ENCODE measurements around the gene SPRYD3.
A peak's percentile ranks its signal among the peaks of the same experiment; 100 is the strongest.

The SPRYD3 gene

DNA sequence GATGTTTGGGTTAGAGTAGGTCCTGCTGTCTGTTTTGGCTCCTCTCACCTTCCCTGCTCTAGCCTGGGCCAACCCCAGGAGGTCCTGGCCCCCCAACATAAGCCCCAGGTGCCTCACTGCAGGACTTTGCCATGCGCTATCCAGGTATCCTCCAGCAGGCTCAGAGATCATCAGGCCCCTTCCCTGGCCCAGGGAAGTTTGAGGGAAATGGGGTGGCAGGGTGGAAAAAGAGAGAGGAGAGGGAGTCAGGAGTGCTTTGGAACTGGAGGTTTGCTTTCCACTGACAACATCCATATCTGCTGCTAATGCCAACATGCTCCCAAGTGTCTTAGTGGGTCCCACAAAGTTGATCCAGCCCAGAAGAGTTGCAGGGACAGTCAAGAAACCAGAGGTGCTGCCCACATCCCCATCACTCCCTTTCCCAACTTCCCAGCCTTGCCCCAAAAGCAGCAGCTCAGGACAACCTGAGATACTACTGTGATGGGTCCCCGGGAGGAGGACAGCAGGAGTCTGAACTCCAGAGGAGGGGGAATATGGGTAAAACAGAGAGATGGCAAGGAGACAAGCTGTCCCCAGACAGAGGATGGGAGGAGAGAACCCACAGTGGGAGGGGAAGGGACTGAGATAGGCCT, 28.6 kb downstream of the SPRYD3 start:
- ATAC-seq = no peak
- no peak for TF ChIP-seq ARNTL (CRISPR knock-in tag; IDR thresholded peaks at IDR 0.05; ENCODE audit: borderline replicate concordance, low read depth)
- TF ChIP-seq OSR1 (CRISPR knock-in tag; IDR thresholded peaks at IDR 0.05) = no peak
- no peak for TF ChIP-seq ZNF70 (CRISPR knock-in tag; IDR thresholded peaks at IDR 0.05)
- no peak for TF ChIP-seq ISL1 (CRISPR knock-in tag; IDR thresholded peaks at IDR 0.05)
- no peak for TF ChIP-seq ZNF565 (CRISPR knock-in tag; conservative IDR thresholded peaks at IDR 0.05; ENCODE audit: low read depth)
- TF ChIP-seq TCF4 (CRISPR knock-in tag; IDR thresholded peaks at IDR 0.05; ENCODE audit: borderline replicate concordance) = no peak
- TF ChIP-seq, protein P1, sequence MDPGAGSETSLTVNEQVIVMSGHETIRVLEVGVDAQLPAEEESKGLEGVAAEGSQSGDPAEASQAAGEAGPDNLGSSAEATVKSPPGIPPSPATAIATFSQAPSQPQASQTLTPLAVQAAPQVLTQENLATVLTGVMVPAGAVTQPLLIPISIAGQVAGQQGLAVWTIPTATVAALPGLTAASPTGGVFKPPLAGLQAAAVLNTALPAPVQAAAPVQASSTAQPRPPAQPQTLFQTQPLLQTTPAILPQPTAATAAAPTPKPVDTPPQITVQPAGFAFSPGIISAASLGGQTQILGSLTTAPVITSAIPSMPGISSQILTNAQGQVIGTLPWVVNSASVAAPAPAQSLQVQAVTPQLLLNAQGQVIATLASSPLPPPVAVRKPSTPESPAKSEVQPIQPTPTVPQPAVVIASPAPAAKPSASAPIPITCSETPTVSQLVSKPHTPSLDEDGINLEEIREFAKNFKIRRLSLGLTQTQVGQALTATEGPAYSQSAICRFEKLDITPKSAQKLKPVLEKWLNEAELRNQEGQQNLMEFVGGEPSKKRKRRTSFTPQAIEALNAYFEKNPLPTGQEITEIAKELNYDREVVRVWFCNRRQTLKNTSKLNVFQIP (CRISPR knock-in tag; IDR thresholded peaks at IDR 0.05; ENCODE audit: borderline replicate concordance, low read depth) = no peak
- TF ChIP-seq, protein P2, sequence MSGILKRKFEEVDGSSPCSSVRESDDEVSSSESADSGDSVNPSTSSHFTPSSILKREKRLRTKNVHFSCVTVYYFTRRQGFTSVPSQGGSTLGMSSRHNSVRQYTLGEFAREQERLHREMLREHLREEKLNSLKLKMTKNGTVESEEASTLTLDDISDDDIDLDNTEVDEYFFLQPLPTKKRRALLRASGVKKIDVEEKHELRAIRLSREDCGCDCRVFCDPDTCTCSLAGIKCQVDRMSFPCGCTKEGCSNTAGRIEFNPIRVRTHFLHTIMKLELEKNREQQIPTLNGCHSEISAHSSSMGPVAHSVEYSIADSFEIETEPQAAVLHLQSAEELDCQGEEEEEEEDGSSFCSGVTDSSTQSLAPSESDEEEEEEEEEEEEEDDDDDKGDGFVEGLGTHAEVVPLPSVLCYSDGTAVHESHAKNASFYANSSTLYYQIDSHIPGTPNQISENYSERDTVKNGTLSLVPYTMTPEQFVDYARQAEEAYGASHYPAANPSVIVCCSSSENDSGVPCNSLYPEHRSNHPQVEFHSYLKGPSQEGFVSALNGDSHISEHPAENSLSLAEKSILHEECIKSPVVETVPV (CRISPR knock-in tag; IDR thresholded peaks at IDR 0.05) = no peak
- no peak for TF ChIP-seq ZFP3 (CRISPR knock-in tag; IDR thresholded peaks at IDR 0.05)
- TF ChIP-seq RARB (CRISPR knock-in tag; IDR thresholded peaks at IDR 0.05) = no peak
- TF ChIP-seq, protein P3, sequence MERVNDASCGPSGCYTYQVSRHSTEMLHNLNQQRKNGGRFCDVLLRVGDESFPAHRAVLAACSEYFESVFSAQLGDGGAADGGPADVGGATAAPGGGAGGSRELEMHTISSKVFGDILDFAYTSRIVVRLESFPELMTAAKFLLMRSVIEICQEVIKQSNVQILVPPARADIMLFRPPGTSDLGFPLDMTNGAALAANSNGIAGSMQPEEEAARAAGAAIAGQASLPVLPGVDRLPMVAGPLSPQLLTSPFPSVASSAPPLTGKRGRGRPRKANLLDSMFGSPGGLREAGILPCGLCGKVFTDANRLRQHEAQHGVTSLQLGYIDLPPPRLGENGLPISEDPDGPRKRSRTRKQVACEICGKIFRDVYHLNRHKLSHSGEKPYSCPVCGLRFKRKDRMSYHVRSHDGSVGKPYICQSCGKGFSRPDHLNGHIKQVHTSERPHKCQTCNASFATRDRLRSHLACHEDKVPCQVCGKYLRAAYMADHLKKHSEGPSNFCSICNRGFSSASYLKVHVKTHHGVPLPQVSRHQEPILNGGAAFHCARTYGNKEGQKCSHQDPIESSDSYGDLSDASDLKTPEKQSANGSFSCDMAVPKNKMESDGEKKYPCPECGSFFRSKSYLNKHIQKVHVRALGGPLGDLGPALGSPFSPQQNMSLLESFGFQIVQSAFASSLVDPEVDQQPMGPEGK (CRISPR knock-in tag; IDR thresholded peaks at IDR 0.05; ENCODE audit: borderline replicate concordance) = no peak
- no peak for TF ChIP-seq TOX (CRISPR knock-in tag; IDR thresholded peaks at IDR 0.05; ENCODE audit: borderline replicate concordance)
- no peak for TF ChIP-seq BACH2 (CRISPR knock-in tag; IDR thresholded peaks at IDR 0.05; ENCODE audit: borderline replicate concordance)
- TF ChIP-seq, protein P4, sequence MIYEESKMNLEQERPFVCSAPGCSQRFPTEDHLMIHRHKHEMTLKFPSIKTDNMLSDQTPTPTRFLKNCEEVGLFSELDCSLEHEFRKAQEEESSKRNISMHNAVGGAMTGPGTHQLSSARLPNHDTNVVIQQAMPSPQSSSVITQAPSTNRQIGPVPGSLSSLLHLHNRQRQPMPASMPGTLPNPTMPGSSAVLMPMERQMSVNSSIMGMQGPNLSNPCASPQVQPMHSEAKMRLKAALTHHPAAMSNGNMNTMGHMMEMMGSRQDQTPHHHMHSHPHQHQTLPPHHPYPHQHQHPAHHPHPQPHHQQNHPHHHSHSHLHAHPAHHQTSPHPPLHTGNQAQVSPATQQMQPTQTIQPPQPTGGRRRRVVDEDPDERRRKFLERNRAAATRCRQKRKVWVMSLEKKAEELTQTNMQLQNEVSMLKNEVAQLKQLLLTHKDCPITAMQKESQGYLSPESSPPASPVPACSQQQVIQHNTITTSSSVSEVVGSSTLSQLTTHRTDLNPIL (CRISPR knock-in tag; IDR thresholded peaks at IDR 0.05; ENCODE audit: low read depth) = no peak

DNA sequence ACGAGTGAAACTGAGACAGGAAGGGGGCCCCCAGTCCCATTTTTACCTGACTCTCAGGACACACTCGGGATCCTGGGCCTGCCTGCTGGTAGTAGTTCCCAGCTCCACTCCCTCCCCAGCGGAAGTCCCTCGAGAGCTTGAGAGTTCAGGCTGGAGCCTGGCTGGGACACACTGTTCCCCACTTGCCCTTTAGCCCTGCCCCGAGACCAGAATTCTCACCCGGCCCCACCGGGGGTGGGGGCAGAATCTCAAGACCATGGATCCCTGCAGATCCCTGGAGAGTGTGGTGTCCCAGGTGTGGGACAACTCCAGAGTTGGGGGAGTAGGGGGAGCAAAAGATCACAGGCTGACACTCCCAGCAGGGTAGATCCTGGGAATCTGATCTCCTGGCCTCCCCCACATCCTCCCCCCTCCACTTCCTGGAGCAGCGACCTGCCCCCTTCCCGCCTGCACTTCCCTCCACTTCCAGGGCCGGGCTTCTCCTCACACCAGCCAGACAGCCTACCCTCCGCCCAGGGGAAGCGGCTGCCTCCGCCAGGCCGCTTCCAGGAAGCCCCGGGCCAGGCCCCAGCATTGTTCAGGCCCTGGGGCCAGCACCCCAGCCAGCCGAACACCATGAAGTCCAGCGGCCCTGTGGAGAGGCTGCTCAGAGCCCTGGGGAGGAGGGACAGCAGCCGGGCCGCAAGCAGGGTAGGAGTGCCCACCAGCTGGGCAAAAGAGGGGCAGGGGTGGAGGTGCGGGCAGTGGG, 29.4 kb downstream of the SPRYD3 start, which contains the start of gene TNS2:
Gene TNS2 (plus strand): TSS at position 495 of the 748 bp plus-strand sequence. CDS start 121 bp downstream, at position 616.
- TF ChIP-seq BACH2 (CRISPR knock-in tag; IDR thresholded peaks at IDR 0.05; ENCODE audit: borderline replicate concordance) = no peak
- TF ChIP-seq GLIS3 (CRISPR knock-in tag; IDR thresholded peaks at IDR 0.05) = no peak
- TF ChIP-seq ZNF565 (CRISPR knock-in tag; conservative IDR thresholded peaks at IDR 0.05; ENCODE audit: low read depth) = no peak
- peak; percentile 8 for ATAC-seq

DNA sequence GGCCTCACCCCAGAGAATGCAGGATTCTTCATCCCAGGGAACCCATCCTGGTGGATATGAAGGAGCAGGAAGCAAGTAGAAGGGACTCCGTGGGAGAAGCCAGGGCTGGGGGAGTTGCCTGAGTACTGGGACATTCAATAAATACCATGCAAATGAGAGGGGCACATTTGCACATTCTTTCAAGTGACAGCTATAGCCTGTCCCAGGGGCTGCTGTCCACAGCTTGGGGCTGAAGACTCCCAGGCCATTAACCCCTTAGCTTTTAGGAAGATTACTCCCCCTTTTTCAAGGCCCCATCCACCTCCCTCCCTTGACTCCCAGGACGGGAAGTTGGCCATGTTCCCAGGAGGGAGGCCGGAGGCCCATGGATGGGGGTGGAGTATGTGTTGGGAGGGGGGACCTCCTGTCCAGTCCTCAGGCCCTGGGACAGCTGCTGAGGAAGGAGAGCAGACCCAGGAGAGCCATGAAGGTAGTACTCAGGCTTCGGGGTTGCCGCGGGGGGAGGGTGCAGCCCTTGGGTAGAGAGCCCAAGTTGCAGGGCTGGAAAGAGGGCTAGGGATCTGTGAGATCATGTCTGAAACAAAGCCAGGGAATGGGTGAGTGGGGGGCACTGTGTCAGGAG, 30.3 kb downstream of the SPRYD3 start:
- TF ChIP-seq ZFP30 (CRISPR knock-in tag; IDR thresholded peaks at IDR 0.05) = no peak
- TF ChIP-seq, protein P3 (CRISPR knock-in tag; IDR thresholded peaks at IDR 0.05; ENCODE audit: borderline replicate concordance) = 0 out of 2 replicates have a peak, but pooled peaks have one; percentile 20
- ATAC-seq = peak; percentile 4

Data from SK-N-SH treated with all-trans-retinoic acid at 6 μM for 48 hours (cell line).